LNCaP clone FGC (cell line): ENCODE results near the gene GGT6.

ENCODE experiments used
- DNase-seq: peaks from one replicate; pipeline ENCODE4 v3.0.0-alpha.2; 2011; ENCODE audit warnings: low read depth
- H3K4me3 ChIP-seq: 2 replicates; pipeline ENCODE4 v1.5.1; 2011; ENCODE audit warnings: mild to moderate bottlenecking, low read depth, low read length, control low read depth
- TF ChIP-seq, protein P1 (sequence below): IDR thresholded peaks from 2 replicates; pipeline ENCODE4 v1.5.1; 2012; ENCODE audit warnings: mild to moderate bottlenecking; ENCODE audit not compliant: control insufficient read depth, insufficient read depth; ENCODE audit errors: extremely low read depth

The GGT6 gene

DNA sequence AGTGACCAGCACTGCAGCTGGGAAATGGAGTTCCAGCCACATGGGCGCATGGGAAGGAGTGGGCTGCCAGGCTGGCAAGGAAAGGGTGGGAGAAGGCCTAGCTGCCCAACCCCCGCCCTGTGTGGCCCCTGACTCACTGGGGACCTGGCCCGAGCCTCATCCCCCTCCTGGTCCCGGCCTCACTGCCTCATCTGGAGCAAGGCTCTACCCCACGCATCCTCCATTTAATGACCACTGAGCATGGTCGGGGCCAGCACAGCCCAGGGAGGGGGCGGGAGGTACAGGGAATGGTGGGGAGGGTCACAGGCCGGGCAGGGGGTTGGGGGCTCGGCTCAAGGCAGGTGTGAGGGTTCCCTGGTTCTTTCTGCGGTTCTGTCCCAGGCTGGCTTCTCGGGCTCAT, 45.6 kb downstream of the GGT6 start:
- H3K4me3 ChIP-seq: no peak overlapping the region
- no peak for DNase-seq
- TF ChIP-seq, protein P1, sequence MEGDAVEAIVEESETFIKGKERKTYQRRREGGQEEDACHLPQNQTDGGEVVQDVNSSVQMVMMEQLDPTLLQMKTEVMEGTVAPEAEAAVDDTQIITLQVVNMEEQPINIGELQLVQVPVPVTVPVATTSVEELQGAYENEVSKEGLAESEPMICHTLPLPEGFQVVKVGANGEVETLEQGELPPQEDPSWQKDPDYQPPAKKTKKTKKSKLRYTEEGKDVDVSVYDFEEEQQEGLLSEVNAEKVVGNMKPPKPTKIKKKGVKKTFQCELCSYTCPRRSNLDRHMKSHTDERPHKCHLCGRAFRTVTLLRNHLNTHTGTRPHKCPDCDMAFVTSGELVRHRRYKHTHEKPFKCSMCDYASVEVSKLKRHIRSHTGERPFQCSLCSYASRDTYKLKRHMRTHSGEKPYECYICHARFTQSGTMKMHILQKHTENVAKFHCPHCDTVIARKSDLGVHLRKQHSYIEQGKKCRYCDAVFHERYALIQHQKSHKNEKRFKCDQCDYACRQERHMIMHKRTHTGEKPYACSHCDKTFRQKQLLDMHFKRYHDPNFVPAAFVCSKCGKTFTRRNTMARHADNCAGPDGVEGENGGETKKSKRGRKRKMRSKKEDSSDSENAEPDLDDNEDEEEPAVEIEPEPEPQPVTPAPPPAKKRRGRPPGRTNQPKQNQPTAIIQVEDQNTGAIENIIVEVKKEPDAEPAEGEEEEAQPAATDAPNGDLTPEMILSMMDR: no peak

GRCh38 chr17:4514206-4514605, 46.2 kb downstream of the GGT6 start:
- no peak overlapping the region for H3K4me3 ChIP-seq

DNA sequence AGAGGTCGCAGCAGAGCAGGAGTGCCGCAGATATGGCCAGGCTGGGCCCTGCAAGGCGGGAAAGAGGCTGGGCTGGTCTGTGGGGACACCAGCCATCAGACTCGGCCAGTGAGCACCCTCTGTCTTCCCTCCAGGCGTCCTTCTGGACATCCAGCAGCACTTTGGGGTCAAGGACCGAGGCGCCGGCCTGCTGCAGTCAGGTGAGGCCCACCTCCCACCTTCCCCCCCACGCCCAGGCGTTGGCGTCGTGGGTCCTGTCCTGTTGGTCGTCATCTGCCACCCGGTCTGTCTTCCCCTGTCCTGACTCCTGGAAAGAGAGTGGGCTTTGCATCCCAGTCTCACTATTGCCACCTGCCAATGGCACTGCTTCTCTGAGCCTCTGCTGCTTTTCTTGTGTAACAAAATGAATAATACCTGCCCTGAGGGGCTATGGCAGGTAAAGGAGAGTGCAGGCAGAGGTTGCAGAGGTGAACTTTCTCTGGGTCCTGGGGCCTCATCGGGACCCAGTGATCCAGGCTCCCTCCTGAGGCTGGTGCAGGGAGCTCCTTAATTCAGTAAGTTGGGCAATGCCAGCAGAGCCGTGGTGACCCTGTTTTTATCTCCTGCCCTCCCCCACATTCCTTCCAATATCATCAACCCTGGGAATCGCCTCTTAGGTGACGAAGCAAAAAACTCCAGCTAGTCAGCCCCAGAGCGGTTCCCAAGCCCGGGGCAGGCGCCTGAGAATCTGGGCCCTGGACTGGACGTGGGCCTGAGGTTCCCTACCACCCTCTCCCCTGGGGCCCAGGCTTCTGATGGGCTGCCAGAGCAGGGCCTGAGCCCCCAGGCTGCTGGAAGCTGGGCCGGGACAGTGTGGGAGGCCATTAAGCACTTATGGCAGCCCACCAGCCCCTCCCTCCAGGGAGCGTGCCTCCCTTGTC, 47.0 kb downstream of the GGT6 start:
- no peak overlapping the region for H3K4me3 ChIP-seq
- DNase-seq: no peak
- TF ChIP-seq, protein P1: no peak

More at GRCh38 chr17:4514206-4514605, 46.2 kb downstream of the GGT6 start:
- DNase-seq: no peak
- TF ChIP-seq, protein P1: no peak

GRCh38 chr17:4512156-4513112, 47.9 kb downstream of the GGT6 start:
- no peak overlapping the region for H3K4me3 ChIP-seq
- TF ChIP-seq, protein P1: no peak
- no peak for DNase-seq

DNA sequence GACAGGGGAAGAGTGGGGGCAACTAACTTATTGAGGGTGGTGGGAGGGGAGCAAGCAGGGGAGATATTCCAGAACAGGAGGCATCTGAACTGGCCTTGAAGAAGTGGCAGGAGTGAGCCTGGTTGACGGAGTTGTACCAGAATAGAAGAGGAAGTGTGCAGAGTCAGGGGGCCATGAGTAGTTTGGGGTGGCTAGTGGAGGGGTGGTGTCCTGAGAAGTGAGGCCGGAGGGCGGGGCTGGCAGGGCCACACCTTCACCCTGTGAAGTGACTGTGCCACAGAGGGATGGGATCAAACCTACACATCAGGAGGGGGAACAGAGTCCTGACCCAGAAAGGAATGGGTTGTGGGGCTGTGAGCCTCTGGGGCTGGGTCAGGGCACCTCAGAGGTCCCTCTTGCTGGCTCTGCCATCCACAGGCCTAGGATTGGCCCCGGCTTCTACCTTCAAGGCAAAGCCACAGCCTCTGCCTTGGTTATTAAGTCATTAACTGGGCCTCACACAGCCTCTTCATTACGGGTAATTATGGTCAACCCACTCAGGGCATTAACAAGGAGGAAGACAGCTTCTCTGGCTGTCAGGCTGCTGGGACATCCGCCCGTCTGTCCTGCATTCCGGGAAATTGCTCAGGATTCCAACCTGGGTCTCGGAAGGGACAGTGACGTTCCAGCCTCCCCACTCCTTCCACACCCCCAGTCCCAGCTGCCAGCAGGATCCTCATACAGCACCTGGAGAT, 49.0 kb downstream of the GGT6 start:
- TF ChIP-seq, protein P1: no peak
- no peak for DNase-seq
- H3K4me3 ChIP-seq: no peak overlapping the region

GRCh38 chr17:4510618-4510941, 49.8 kb downstream of the GGT6 start:
- TF ChIP-seq, protein P1: no peak
- no peak for DNase-seq
- no peak overlapping the region for H3K4me3 ChIP-seq
